H9 (cell line): Measurements from ENCODE around the gene PLCH2. TPM values are rescaled to one million over a fixed set of nuclear protein-coding genes. Genes with fewer than 3 reads are reported as not detected.

ENCODE experiments used
- DNase-seq: peaks from one replicate; pipeline ENCODE4 v3.0.0-alpha.2; 2017
- H2AFZ ChIP-seq: one replicate; pipeline ENCODE4 v1.6.1; 2013; ENCODE audit warnings: mild to moderate bottlenecking, low read length, control low read depth, moderate library complexity
- H2AK5ac ChIP-seq: 2 replicates; pipeline ENCODE4 v1.6.1; 2013; ENCODE audit warnings: low read length, control low read depth, mixed read lengths; ENCODE audit not compliant: insufficient read length
- H2BK120ac ChIP-seq: one replicate; pipeline ENCODE4 v1.6.1; 2013; ENCODE audit warnings: low read depth, mild to moderate bottlenecking, low read length, control low read depth, inconsistent platforms; ENCODE audit not compliant: poor library complexity, severe bottlenecking
- H2BK12ac ChIP-seq: 2 replicates; pipeline ENCODE4 v1.6.1; 2013; ENCODE audit warnings: low read length, control low read depth, mixed read lengths, low read depth; ENCODE audit not compliant: insufficient read length
- H2BK15ac ChIP-seq: 2 replicates; pipeline ENCODE4 v1.6.1; 2013; ENCODE audit warnings: low read depth, low read length, control low read depth
- H2BK20ac ChIP-seq: one replicate; pipeline ENCODE4 v1.6.1; 2013; ENCODE audit warnings: low read depth, mild to moderate bottlenecking, low read length, control low read depth, inconsistent platforms; ENCODE audit not compliant: poor library complexity, severe bottlenecking
- H2BK5ac ChIP-seq: 2 replicates; pipeline ENCODE4 v1.6.1; 2013; ENCODE audit warnings: low read length, control low read depth, mixed read lengths; ENCODE audit not compliant: insufficient read length
- H3K14ac ChIP-seq: 2 replicates; pipeline ENCODE4 v1.6.1; 2013; ENCODE audit warnings: low read length, control low read depth; ENCODE audit not compliant: insufficient read depth
- H3K18ac ChIP-seq: 2 replicates; pipeline ENCODE4 v1.6.1; 2013; ENCODE audit warnings: low read depth, mild to moderate bottlenecking, mixed read lengths, low read length, control low read depth; ENCODE audit not compliant: insufficient read length
- H3K23ac ChIP-seq: 2 replicates; pipeline ENCODE4 v1.6.1; 2013; ENCODE audit warnings: low read length, control low read depth, mixed read lengths, low read depth; ENCODE audit not compliant: insufficient read length
- H3K23me2 ChIP-seq: 2 replicates; pipeline ENCODE4 v1.6.1; 2013; ENCODE audit warnings: low read depth, mild to moderate bottlenecking, mixed read lengths, low read length, control low read depth; ENCODE audit not compliant: insufficient read length, poor library complexity, severe bottlenecking
- H3K27ac ChIP-seq: 2 replicates; pipeline ENCODE4 v1.5.1; 2013; ENCODE audit warnings: low read length, control low read depth, mixed read lengths, low read depth; ENCODE audit not compliant: insufficient read length
- H3K27me3 ChIP-seq: 2 replicates; pipeline ENCODE4 v1.6.1; 2013; ENCODE audit warnings: low read length, control low read depth, inconsistent platforms; ENCODE audit not compliant: insufficient read depth
- H3K4ac ChIP-seq: 2 replicates; pipeline ENCODE4 v1.6.1; 2013; ENCODE audit warnings: low read depth, mild to moderate bottlenecking, control low read depth, inconsistent platforms, low read length, moderate library complexity
- H3K4me1 ChIP-seq: 2 replicates; pipeline ENCODE4 v1.6.1; 2013; ENCODE audit warnings: low read length, control low read depth, inconsistent platforms; ENCODE audit not compliant: insufficient read depth
- H3K4me2 ChIP-seq: 2 replicates; pipeline ENCODE4 v1.6.1; 2013; ENCODE audit warnings: low read length, control low read depth, mixed read lengths; ENCODE audit not compliant: insufficient read length, insufficient read depth
- H3K56ac ChIP-seq: 2 replicates; pipeline ENCODE4 v1.6.1; 2013; ENCODE audit warnings: low read depth, mild to moderate bottlenecking, mixed read lengths, low read length, control low read depth; ENCODE audit not compliant: insufficient read length
- H3K79me1 ChIP-seq: 2 replicates; pipeline ENCODE4 v1.6.1; 2013; ENCODE audit warnings: low read depth, mild to moderate bottlenecking, moderate library complexity, low read length, control low read depth, inconsistent platforms; ENCODE audit not compliant: insufficient read depth, poor library complexity, severe bottlenecking
- H3K79me2 ChIP-seq: 2 replicates; pipeline ENCODE4 v1.6.1; 2013; ENCODE audit warnings: low read length, control low read depth, inconsistent platforms; ENCODE audit not compliant: insufficient read depth
- H3K9ac ChIP-seq: 2 replicates; pipeline ENCODE4 v1.6.1; 2013; ENCODE audit warnings: low read length, control low read depth, mixed read lengths; ENCODE audit not compliant: insufficient read length; ENCODE audit errors: extremely low read depth
- H3K9me3 ChIP-seq: one replicate; pipeline ENCODE4 v1.6.1; 2013; ENCODE audit warnings: low read depth, low read length, inconsistent platforms; ENCODE audit not compliant: control insufficient read depth
- H3T11ph ChIP-seq: one replicate; pipeline ENCODE4 v1.6.1; 2013; ENCODE audit warnings: mild to moderate bottlenecking, low read length, control low read depth, inconsistent platforms
- H4K20me1 ChIP-seq: one replicate; pipeline ENCODE4 v1.6.1; 2013; ENCODE audit not compliant: control insufficient read depth, insufficient read length, insufficient read depth
- H4K5ac ChIP-seq: 2 replicates; pipeline ENCODE4 v1.6.1; 2013; ENCODE audit warnings: low read depth, mild to moderate bottlenecking, mixed read lengths, low read length, control low read depth; ENCODE audit not compliant: insufficient read length
- H4K8ac ChIP-seq: replicated peaks from 2 replicates; pipeline ENCODE4 v1.6.1; 2013; ENCODE audit warnings: low read length, control low read depth, mixed read lengths, low read depth; ENCODE audit not compliant: insufficient read length
- H4K91ac ChIP-seq: 2 replicates; pipeline ENCODE4 v1.6.1; 2013; ENCODE audit warnings: low read depth, mild to moderate bottlenecking, moderate library complexity, mixed read lengths, low read length, control low read depth; ENCODE audit not compliant: insufficient read length
- H3K27ac Mint-ChIP-seq, 3 experiments: 2 replicates in 2 of 3; 3 replicates in 1 of 3; pipeline ENCODE4 v1.8.0; 2020 to 2021; ENCODE audit warnings: mixed read lengths in 3 of 3, mild to moderate bottlenecking in 1 of 3, moderate library complexity in 1 of 3
- H3K27me3 Mint-ChIP-seq: 2 replicates; pipeline ENCODE4 v1.8.0; 2021; ENCODE audit warnings: low read depth, mild to moderate bottlenecking, moderate library complexity, mixed read lengths
- H3K36me3 Mint-ChIP-seq, 3 experiments: 2 replicates in 2 of 3; 3 replicates in 1 of 3; pipeline ENCODE4 v1.8.0; 2020 to 2021; ENCODE audit warnings: low read depth in 3 of 3, mixed read lengths in 3 of 3; ENCODE audit not compliant: insufficient read depth in 1 of 3
- H3K4me1 Mint-ChIP-seq, 2 experiments: 2 replicates each; pipeline ENCODE4 v1.8.0; 2020; ENCODE audit warnings: mixed read lengths in 2 of 2
- H3K4me3 Mint-ChIP-seq, 2 experiments: 2 replicates in 1 of 2; 3 replicates in 1 of 2; pipeline ENCODE4 v1.8.0; 2020 to 2021; ENCODE audit warnings: mild to moderate bottlenecking in 2 of 2, mixed read lengths in 2 of 2, moderate library complexity in 1 of 2
- H3K9me3 Mint-ChIP-seq, 2 experiments: 2 replicates in 1 of 2; 3 replicates in 1 of 2; pipeline ENCODE4 v1.8.0; 2020; ENCODE audit warnings: mild to moderate bottlenecking in 2 of 2, mixed read lengths in 2 of 2, moderate library complexity in 1 of 2
- CTCF ChIP-seq: fragments of 200-600 bp; sonication (generic); conservative IDR thresholded peaks from 3 replicates; pipeline ENCODE4 v1.8.0; 2021; ENCODE audit warnings: antibody characterized with exemption, mild to moderate bottlenecking
- WGBS: extraction: QIAGEN DNeasy Blood & Tissue Kit; methylation state at CpG from one replicate; pipeline ENCODE4 v1.1.7; 2013; ENCODE audit warnings: missing lambda C conversion rate, low lambda C conversion rate, mixed read lengths; ENCODE audit not compliant: insufficient read length; ENCODE audit errors: extremely low coverage; 5-methylcytosine and 5-hydroxymethylcytosine counted together
- total RNA-seq: library from RNA; stranded (reverse); gene quantifications from 2 replicates; pipeline ENCODE4 v1.2.1, GENCODE V29; 2021

PLCH2 gene
- total RNA-seq, 1 experiment from 2014 or later = 0.09 TPM

GRCh38 chr1:2475571-2475970 is 518 bp upstream of the PLCH2 start:
- Histone ChIP-seq H3K27ac (no peak overlapping the region), H3K56ac (no peak overlapping the region), H3K4me1 (no peaks in the 10 kb centered on the region), H3K23ac (no peak overlapping the region), H3K9me3 (no peaks in the 10 kb centered on the region), H2BK20ac (no peak overlapping the region), H2BK120ac (no peak overlapping the region), H2BK15ac (no peak overlapping the region), H3K23me2 (no peaks in the 10 kb centered on the region), H4K5ac (no peak overlapping the region), H3K4me2 (no peak overlapping the region), H2BK5ac (no peak overlapping the region), H3K9ac (no peak overlapping the region), H3K79me2 (no peaks in the 10 kb centered on the region), H4K8ac (no peak overlapping the region), H4K20me1 (no peaks in the 10 kb centered on the region), H3T11ph (no peak overlapping the region), H3K14ac (no peak overlapping the region), H4K91ac (no peak overlapping the region), H3K4ac (no peak overlapping the region), H3K27me3 (no peaks in the 10 kb centered on the region), H3K79me1 (no peaks in the 10 kb centered on the region), H2AFZ (no peak overlapping the region), H2BK12ac (no peak overlapping the region), H2AK5ac (no peak overlapping the region), H3K18ac (no peak overlapping the region)
- Mint-ChIP-seq H3K27ac (no peak overlapping the region), H3K4me1 (peaks cover 0 to 14% of the 10 kb centered on the region in 2 experiments; a peak in 2 of 4 replicates), H3K36me3 (no peaks in the 10 kb centered on the region), H3K27me3 (no peaks in the 10 kb centered on the region), H3K9me3 (no peaks in the 10 kb centered on the region), H3K4me3 (no peak overlapping the region)
- TF ChIP-seq CTCF = no peak
- no peak for DNase-seq
- no CpG with 5 or more reads among the region's 12 CpGs for WGBS
